NCI-H526 (cell line): ENCODE results near the gene KCNMB1.

Experiments used
- DNase-seq, 2 experiments: peaks; one replicate each; lab custom pipeline; 2025; lab: John Stamatoyannopoulos, UW

The KCNMB1 gene

DNA sequence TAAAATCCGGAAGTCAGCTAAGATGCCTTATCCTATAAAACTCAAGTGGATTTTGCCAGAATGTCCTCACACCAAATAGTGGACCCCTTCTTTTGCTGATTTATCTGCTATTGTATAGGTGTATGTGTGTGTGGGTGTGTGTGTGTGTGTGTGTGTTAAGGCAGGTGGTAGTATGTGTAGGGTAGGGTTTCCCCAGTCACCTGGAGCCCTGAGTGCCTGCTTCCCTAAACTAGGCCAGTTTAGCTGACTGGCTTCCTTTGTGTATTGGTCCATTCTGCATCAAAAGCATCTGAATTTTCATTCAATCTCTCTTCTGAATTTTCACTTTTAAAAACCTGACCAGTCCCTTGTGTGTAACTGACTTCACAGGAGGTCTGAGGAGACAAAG is 49.4 kb downstream of the KCNMB1 start:
- no peak for DNase-seq

DNA sequence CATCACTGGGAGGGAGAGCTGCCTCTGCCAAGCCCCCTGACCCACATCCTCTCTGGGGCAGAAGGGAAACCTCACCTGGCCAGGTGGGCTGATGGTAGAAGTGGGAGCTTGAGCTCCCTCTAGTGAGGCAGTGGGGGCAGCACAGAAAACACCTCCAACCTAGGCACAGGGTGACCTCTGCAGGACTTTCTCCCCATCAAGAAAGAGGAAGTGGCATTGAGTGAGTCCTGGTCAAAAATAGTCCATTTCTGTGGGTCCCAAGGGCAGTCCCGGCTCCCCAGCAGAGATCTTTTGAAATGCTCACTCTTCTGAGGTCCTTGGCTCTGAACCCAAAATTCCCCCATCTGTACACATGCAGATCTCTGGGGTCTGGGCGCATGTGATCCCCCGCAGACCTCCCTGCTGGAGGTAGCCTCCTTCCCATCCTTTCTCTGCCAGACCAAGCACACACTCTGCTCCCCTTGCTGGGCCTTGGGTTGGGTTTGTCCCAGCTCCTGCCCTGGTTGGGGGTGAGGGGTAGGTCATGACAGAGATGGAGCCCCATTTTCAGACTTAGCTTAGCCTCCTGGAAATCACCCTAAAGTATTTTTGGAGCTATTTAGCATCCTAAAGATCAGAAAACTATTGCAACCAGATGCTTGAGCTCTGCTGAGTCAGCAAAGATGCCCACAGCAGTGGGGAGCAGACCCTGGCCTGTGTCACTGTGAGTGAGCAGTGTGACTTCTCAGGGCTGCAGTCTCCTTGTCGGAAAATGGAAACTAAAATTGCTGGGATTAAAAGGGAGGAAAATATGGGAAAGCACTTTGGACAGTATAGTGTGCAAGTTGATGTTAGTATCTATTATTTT is 50.0 kb downstream of the KCNMB1 start:
- peak in 1 of 2 experiments; percentile 40 for DNase-seq

DNA sequence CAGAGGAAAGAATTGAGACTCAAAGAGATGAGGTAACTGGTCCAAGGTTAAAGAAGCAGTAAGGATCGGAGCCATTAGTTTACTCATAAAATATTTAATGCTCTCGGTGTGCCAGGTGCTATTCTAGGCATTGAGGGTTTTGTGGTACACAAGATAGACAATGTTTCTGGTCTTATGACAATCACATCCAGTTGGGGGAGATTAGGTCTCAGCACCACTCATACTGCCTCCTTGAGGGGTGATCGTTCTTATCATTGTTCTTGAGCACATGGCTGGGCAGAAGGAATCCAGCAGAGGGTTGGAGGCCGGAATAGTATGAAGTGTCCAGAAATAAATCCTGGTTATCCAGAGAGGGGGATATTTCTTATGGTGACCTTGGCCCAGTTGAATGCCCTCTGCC is 50.9 kb downstream of the KCNMB1 start:
- DNase-seq: no peak

DNA sequence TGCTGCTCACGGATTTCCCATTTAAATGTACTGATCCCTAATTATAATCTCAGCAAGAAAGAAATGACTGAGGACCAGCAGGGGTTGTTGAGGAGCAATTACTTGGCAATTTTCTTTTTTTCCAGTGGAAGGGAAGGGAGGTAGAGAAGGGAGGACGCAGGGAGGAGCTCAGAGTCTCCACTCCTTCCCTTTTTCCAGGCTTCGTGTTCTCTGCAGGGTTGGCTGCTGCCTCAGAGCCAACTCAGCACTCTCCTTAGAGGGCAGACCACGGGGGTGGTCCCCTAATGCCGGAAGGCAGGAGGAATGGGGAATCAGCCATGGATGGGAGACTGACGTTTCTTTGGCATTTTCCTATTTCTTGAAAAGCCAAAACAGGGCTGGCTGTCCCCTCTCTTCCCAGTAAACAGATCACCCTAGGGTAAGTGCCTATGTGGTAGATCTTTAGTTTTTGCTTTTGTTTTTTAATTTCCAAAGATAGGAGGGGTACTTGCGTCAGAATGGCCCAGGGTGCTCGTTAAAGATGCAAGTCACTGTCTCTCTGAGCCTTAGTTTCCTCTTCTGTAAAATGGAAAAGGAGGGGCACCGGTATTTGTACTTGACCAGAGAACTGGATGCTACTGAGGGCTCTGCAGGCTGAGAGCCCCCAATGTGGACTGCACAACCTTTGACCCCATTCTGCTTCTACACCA is 52.0 kb downstream of the KCNMB1 start:
- no peak for DNase-seq

DNA sequence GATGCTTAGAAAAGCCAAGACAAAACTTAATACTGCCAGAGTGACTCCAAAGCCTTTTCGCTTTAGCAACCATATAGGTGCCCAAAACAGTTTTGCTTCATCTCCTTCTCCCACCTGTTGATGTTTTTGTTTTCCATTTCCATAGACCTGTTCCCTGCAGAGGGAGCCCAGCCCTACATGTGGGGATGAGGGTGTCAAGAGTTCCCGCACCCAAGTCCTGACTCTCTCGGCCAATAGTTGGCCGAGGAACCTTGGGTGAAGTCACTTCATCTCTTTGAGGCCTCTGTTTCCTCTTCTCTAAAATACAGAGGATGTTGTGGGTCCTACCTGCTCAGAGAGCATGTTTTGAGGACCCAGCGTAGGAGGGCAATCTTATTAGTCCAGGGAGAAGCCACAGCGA is 53.1 kb downstream of the KCNMB1 start:
- no peak for DNase-seq

DNA sequence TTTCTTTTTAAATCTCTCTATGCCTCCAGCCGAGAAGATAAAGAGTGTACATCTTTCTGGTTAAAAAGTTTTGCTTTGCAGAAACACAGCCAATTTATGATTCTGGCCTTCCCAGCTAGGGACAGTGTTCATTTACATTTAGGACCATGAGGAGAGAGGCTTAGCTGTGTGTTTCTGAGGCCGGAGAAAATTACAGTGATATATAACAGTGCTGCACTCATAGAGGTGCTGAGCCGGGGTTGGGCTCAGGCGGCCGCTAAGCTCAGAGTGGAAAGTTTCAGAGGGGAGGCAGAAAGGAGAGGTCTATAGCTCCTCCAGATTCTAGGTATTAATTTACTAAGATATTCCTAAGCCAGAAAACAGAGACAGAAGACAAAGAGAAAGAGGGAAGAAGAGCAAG is 54.5 kb downstream of the KCNMB1 start:
- DNase-seq: no peak

- DNase-seq: no peak
Observed at GRCh38 chr5:170333161-170333910, 55.8 kb downstream of the KCNMB1 start.

GRCh38 chr5:170332058-170332457 is 57.1 kb downstream of the KCNMB1 start:
- no peak for DNase-seq

- DNase-seq: no peak
Observed at GRCh38 chr5:170330568-170331054, 58.6 kb downstream of the KCNMB1 start.

- no peak for DNase-seq
Observed at GRCh38 chr5:170329524-170329923, 59.6 kb downstream of the KCNMB1 start.

DNA sequence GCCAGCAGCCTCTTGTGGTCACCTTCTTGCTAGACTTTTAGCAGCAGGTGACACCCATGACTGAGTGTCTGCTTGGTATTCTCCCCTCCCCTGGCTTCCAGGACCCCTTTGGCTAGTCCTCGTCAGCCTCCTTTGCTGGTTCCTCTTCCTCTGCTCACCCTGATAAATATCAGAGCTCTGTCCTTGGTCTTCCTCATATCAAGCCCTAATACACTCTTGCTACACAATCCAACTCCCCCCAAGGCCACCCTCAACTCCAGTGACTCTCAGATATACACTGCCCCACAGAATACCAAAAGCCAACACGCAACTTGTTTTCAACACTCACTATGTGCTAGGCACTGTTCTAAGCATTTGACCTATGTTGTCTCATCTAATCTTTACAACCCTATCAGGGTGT is 61.3 kb downstream of the KCNMB1 start:
- DNase-seq: no peak

- no peak for DNase-seq
Observed at GRCh38 chr5:170327168-170327567, 62.0 kb downstream of the KCNMB1 start.
